ENCODE data around the gene NDUFA5.
"Not testable (repeated sequence)": the region's sequence is repeated elsewhere in the genome, so short reads cannot be mapped to it uniquely, and the experiment has no call there.

The NDUFA5 gene

GRCh38 chr7:123555484-123555883, 2.1 kb downstream of the NDUFA5 start:
- no peak for DNase-seq

GRCh38 chr7:123553159-123553558, 4.5 kb downstream of the NDUFA5 start:
- DNase-seq: no peak

DNA sequence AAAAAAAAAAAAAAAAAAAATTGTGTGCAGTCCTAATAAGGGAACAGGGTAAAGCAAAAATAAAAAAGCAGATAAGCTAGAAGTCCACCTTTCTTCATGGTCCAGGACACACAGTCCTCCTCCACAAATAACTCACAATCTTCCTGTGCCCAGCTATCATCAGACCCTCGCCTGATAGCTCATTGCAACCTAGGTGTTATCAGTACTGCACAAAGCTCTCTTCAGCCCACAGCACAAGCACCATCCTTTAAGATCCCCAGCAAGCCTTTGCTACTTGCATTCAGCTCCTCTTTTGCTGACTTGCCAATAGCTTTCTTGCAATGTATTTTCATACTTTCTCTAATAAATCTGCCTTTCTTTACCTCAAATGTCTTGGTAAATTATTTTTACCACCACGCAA, 5.0 kb downstream of the NDUFA5 start:
- DNase-seq: no peak

DNA sequence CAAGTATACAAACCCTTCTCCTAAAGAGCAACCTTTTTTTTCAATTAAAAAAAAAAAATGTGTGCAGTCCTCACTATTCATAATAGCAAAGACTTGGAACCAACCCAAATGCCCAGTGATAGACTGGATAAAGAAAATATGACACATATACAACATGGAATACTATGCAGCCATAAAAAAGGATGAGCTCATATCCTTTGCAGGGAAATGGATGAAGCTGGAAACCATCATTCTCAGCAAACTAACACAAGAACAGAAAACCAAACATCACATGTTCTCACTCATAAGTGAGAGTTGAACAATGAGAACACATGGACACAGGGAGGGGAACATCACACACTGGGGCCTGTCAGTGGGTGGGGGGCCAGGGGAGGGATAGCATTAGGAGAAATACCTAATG, 5.5 kb downstream of the NDUFA5 start:
- DNase-seq: not testable (repeated sequence)

GRCh38 chr7:123548406-123548805, 9.2 kb downstream of the NDUFA5 start:
- no peak for DNase-seq

DNA sequence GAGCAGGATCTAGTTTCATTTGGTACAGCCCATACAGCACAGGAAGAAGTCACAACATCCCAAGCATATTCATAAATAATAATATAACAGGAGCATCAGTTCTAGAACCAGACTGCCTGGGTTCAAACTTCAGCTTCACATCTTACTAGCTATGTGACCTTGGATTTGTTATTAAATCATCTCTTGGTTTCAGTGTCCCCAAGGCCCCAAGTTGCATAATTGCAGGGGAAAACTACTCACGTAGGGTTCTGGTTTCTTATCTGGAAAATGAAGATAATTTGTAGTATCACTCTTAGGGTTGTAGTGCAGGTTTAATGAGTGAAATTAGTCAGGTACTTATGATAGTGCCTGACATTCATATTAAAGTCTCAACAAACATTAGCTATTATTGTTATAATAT, 17.7 kb downstream of the NDUFA5 start:
- DNase-seq: no peak

GRCh38 chr7:123538897-123539296, 18.7 kb downstream of the NDUFA5 start:
- DNase-seq: no peak

DNA sequence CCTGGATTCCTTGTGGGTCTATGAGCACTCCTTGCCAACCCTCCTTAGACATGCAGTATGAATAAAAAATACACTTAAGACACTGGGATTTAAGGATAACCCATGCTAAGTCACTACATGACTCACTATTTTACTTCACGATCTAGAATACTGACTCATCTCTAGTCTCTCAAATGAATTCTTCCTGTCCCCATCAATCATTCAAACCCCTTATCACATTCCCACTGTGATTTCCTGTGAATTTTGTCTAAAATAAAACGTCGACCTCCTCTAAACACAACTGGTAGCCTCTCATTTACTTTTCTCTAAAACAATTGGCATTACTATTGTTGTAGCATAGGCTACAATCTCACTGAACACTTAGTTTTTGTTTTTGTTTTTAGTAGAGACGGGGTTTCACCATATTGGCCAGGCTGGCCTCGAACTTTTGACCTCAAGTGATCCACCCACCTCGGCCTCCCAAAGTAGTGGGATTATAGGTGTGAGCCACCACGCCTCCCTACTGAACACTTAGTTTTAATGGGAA, 19.4 kb downstream of the NDUFA5 start:
- no peak for DNase-seq

- no peak for DNase-seq
Measured at GRCh38 chr7:123537026-123537642, 20.5 kb downstream of the NDUFA5 start.

- no peak for DNase-seq
Measured at GRCh38 chr7:123535517-123535916, 22.1 kb downstream of the NDUFA5 start.

- peak; percentile 95 for DNase-seq
Measured at GRCh38 chr7:123534383-123535260, 23.0 kb downstream of the NDUFA5 start, which contains the start of gene IQUB. TSS of gene IQUB (minus strand) at chr7:123534595. CDS start at chr7:123512340, 22,255 bp downstream.

GRCh38 chr7:123533929-123534382, 23.7 kb downstream of the NDUFA5 start:
- DNase-seq: peak; percentile 13

- DNase-seq: no peak
Measured at GRCh38 chr7:123533553-123533917, 24.1 kb downstream of the NDUFA5 start.

DNA sequence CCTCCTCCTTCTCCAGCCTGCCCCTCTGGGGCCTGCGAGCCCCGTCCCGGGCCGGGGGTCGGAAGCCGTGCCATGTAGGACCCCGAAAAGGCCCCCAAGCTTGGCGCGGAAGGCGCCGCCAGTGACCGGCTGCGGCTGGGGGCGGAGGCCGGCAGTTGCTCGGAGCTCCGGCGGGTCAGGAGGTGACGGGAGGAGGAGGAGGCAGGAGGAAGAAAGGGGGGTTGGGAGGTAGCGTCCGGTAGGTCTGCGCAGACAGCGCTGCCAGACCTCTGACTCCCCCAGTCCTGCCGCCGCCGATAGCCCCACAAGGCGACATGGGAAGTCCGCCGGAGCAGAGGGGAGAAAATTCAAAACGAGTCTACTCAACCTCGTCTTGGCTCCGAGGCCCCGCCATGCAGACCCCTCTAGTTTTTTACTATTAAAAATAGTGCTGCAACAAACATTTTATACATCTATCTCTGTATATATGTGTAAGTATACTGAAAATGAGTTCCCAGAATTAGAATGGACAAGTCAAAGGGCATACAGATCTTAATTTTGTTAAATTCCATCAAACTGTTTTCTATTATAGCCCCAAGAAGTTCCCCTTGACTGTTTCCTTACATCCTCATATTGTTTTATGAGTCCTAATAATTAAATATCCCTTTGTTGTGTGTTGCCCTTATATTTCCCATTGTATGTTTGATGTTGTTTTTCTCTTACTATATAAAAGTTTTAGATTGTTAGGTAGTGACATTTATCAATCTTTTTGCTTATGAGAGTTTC, 24.6 kb downstream of the NDUFA5 start:
- DNase-seq: peak; percentile 4

DNA sequence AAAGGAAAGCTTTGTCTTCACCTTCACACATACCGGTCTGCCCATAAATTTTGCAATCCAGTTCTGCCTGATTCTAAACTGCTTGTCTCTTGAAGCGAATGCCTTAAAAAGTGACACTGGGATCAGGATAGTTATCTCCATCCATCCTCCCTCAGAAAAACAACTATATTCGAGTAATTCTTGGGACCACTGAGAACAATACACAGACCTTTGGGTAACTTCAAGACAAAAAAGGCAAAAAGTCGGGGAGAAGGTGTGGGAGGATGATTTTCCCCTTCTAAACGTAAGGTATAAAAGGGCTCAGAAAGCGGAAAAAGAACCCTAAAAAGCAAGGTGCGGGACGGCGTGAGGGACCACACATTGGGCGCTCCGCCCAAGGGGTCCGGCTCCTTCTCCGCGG, 25.3 kb downstream of the NDUFA5 start:
- not testable (repeated sequence) for DNase-seq

- not testable (repeated sequence) for DNase-seq
Measured at GRCh38 chr7:123530035-123530591, 27.5 kb downstream of the NDUFA5 start.

- DNase-seq: no peak
Measured at GRCh38 chr7:123528265-123528664, 29.4 kb downstream of the NDUFA5 start.

DNA sequence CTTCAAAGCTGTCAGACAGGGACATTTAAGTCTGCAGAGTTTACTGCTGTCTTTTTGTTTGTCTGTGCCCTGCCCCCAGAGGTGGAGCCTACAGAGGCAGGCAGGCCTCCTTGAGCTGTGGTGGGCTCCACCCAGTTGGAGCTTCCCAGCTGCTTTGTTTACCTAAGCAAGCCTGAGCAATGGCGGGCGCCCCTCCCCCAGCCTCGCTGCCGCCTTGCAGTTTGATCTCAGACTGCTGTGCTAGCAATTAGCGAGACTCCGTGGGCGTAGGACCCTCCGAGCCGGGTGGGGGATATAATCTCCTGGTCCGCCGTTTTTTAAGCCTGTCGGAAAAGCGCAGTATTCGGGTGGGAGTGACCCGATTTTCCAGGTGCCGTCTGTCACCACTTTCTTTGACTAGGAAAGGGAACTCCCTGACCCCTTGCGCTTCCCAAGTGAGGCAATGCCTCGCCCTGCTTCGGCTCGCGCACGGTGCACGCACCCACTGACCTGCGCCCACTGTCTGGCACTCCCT, 29.8 kb downstream of the NDUFA5 start:
- not testable (repeated sequence) for DNase-seq

DNA sequence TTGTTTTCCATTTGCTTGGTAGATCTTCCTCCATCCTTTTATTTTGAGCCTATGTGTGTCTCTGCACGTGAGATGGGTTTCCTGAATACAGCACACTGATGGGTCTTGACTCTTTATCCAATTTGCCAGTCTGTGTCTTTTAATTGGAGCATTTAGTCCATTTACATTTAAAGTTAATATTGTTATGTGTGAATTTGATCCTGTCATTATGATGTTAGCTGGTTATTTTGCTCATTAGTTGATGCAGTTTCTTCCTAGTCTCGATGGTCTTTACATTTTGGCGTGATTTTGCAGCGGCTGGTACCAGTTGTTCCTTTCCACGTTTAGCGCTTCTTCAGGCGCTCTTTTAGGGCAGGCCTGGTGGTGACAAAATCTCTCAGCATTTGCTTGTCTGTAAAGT, 31.1 kb downstream of the NDUFA5 start:
- not testable (repeated sequence) for DNase-seq

DNA sequence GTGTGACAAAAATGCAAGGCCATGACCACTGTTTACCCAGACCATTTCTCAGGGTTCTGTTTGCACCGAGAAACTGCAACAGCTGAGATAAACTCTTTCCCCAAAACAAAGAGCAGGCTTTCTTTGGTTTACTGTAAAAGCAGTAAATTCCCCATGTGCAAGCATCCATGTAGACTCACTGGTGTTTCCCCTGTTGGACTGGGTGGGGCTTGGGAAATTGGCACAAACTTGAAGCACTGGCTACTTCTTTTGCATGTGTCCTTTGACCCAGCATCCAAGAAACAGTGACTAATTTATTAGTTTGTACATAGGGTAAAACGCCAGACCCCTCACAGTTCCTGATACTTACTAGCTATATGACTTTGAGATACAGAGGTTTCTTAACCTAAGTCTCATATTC, 35.6 kb downstream of the NDUFA5 start:
- DNase-seq: no peak

DNA sequence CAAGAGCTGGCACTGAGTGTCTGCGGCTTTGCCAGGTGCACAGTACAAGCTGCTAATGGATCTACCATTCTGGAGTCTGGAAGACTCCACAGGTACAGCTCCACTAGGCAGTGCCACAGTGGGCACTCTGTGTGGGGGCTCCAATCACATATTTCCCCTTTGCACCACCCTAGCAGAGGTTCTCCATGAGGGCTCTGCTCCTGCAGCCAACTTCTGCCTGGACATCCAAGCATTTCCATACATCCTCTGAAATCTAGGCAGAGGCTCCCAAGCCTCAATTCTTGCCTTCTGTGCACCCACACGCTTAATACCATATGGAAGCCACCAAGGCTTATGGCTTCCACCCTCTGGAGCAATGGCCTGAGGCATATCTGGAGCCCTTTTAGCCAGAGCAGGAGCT, 52.4 kb downstream of the NDUFA5 start:
- no peak for DNase-seq

DNA sequence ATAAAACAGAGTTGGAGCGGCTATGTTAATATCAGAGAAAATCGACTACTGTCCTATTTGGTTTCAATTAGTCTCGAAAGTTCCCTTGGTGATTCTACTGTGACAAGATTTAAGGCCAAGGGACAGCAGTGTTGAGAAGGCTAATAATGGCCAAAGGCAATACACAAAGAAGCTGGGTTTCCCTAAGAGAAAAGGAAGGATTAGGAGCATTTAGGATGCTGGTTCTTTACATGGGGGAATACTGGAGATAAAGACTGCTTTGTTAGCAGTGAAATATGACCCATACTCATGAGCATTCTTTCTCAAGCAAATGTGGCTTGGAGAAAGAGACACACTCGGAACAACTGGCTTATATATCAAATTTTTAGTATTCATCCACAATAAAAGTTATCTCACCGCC, 55.4 kb downstream of the NDUFA5 start:
- no peak for DNase-seq
